NCI-H2227 (cell line): ENCODE results near the gene KLK4.

ENCODE experiments used
- DNase-seq: peaks from one replicate; lab custom pipeline; 2025; ENCODE audit not compliant: unreplicated experiment; lab: John Stamatoyannopoulos, UW

Gene KLK4

DNA sequence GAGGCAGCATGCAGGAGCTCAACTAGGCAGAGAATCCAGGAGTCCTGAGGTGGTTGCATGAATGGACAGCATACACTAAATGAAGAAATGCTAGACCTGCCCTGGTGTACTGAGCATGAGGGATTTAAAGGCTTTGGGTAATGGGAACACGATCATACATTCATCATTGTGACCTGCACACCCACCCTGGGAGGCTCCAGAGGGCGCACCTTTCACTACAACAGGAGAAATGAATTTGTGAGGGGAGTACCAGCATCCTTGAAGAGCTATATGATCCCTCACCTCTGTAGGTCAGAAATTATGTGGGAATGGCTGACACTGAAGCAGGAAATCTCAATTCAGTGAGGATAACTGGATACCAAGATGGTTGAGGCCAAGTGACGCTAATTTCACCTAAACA, 29.0 kb downstream of the KLK4 start:
- DNase-seq = no peak

DNA sequence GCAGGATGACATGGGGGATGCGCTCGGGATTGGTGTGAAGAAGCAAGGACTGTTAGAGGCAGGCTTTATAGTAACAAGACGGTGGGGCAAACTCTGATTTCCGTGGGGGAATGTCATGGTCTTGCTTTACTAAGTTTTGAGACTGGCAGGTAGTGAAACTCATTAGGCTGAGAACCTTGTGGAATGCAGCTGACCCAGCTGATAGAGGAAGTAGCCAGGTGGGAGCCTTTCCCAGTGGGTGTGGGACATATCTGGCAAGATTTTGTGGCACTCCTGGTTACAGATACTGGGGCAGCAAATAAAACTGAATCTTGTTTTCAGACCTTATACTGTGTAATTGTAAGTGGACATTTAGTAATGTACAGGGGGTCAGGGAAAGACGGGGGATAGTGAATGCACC, 31.0 kb downstream of the KLK4 start:
- no peak for DNase-seq

DNA sequence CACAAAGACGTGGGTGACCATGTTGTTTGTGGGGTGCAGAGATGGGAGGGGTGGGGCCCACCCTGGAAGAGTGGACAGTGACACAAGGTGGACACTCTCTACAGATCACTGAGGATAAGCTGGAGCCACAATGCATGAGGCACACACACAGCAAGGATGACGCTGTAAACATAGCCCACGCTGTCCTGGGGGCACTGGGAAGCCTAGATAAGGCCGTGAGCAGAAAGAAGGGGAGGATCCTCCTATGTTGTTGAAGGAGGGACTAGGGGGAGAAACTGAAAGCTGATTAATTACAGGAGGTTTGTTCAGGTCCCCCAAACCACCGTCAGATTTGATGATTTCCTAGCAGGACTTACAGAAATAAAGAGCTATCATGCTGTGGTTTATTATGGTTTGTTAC, 32.3 kb downstream of the KLK4 start:
- DNase-seq = no peak

DNA sequence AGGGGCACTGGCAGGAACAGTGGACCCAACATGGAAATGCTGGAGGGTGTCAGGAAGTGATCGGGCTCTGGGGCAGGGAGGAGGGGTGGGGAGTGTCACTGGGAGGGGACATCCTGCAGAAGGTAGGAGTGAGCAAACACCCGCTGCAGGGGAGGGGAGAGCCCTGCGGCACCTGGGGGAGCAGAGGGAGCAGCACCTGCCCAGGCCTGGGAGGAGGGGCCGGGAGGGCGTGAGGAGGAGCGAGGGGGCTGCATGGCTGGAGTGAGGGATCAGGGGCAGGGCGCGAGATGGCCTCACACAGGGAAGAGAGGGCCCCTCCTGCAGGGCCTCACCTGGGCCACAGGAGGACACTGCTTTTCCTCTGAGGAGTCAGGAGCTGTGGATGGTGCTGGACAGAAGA, 33.9 kb downstream of the KLK4 start:
- no peak for DNase-seq

DNA sequence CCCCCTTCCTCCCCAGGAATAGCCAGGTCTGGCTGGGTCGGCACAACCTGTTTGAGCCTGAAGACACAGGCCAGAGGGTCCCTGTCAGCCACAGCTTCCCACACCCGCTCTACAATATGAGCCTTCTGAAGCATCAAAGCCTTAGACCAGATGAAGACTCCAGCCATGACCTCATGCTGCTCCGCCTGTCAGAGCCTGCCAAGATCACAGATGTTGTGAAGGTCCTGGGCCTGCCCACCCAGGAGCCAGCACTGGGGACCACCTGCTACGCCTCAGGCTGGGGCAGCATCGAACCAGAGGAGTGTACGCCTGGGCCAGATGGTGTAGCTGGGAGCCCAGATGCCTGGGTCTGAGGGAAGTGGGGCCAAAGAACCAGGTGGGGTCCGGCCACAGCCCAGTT, 34.7 kb downstream of the KLK4 start:
- DNase-seq = no peak

DNA sequence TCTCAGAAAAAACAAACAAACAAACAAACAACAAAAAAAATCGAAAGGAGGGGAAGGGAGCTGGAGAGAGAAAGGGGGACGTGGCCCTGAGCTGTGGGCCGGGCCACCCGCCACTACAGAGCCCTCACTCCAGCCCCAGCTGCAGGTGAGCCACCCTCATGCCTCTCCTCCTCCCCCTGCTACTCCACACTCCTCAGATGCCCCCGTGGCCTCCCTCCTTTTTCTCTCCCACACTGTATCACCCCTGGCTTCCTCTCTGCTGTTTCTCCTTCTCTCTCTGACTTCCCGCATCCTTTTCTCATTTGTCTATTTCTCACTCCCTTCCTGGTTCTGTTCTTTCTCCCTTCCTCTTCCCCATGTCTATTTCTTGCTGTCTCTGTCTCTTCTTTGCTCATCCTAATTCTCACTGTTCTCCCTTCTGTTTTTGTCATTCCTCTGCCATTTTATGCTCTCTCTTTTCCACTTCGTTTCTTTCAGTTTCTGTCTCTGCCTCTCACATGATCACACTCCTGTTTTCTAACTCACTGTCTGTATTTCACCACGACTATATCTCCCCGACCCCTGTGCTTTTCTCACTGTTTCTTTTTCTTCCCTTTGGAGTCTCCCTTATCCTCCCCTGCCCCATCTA, 35.3 kb downstream of the KLK4 start:
- no peak for DNase-seq

DNA sequence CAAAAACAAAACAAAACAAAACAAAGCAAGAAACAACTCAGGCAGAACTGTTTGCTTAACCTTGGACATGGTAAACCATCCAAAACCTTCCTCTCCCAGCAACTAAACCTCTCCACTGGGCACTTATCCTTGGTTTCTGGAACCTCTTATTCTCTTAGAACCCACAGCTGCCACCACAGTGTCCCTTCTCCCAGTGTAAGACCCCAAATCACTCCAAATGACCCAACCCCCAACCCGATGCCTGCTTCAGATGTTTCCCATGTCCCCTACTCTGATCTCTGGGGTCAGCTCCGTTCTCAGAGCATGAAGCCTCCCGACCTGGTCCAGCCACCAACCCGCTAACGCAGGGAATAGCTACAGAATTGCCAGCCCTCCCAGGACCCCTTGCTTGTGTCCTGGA, 37.0 kb downstream of the KLK4 start:
- no peak for DNase-seq

DNA sequence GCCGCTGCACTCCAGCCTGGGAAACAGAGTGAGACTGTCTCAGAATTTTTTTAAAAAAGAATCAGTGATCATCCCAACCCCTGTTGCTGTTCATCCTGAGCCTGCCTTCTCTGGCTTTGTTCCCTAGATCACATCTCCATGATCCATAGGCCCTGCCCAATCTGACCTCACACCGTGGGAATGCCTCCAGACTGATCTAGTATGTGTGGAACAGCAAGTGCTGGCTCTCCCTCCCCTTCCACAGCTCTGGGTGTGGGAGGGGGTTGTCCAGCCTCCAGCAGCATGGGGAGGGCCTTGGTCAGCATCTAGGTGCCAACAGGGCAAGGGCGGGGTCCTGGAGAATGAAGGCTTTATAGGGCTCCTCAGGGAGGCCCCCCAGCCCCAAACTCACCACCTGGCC, 38.1 kb downstream of the KLK4 start, which contains the start of gene KLK2:
Gene KLK2 (plus strand): TSS at position 384 of the 400 bp plus-strand sequence. CDS start 35 bp downstream, outside the sequence.
- no peak for DNase-seq

DNA sequence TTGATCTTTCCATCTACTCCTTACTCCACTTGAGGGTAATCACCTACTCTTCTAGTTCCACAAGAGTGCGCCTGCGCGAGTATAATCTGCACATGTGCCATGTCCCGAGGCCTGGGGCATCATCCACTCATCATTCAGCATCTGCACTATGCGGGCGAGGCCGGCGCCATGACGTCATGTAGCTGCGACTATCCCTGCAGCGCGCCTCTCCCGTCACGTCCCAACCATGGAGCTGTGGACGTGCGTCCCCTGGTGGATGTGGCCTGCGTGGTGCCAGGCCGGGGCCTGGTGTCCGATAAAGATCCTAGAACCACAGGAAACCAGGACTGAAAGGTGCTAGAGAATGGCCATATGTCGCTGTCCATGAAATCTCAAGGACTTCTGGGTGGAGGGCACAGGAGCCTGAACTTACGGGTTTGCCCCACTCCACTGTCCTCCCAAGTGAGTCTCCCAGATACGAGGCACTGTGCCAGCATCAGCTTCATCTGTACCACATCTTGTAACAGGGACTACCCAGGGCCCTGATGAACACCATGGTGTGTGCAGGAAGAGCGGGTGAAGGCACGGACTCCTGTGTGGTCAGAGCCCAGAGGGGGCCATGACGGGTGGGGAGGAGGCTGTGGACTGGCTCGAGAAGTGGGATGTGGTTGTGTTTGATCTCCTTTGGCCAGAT, 40.6 kb downstream of the KLK4 start:
- DNase-seq = no peak

DNA sequence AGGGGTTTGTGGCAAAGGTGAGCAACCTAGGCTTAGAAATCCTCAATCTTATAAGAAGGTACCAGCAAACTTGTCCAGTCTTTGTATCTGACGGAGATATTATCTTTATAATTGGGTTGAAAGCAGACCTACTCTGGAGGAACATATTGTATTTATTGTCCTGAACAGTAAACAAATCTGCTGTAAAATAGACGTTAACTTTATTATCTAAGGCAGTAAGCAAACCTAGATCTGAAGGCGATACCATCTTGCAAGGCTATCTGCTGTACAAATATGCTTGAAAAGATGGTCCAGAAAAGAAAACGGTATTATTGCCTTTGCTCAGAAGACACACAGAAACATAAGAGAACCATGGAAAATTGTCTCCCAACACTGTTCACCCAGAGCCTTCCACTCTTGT, 41.7 kb downstream of the KLK4 start:
- no peak for DNase-seq

DNA sequence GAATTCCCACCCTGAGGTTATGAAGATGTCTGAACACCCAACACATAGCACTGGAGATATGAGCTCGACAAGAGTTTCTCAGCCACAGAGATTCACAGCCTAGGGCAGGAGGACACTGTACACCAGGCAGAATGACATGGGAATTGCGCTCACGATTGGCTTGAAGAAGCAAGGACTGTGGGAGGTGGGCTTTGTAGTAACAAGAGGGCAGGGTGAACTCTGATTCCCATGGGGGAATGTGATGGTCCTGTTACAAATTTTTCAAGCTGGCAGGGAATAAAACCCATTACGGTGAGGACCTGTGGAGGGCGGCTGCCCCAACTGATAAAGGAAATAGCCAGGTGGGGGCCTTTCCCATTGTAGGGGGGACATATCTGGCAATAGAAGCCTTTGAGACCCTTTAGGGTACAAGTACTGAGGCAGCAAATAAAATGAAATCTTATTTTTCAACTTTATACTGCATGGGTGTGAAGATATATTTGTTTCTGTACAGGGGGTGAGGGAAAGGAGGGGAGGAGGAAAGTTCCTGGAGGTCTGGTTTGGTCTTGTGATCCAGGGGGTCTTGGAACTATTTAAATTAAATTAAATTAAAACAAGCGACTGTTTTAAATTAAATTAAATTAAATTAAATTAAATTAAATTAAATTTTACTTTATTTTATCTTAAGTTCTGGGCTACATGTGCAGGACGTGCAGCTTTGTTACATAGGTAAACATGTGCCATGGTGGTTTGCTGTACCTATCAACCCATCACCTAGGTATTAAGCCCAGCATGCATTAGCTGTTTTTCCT, 49.5 kb downstream of the KLK4 start:
- DNase-seq = no peak

DNA sequence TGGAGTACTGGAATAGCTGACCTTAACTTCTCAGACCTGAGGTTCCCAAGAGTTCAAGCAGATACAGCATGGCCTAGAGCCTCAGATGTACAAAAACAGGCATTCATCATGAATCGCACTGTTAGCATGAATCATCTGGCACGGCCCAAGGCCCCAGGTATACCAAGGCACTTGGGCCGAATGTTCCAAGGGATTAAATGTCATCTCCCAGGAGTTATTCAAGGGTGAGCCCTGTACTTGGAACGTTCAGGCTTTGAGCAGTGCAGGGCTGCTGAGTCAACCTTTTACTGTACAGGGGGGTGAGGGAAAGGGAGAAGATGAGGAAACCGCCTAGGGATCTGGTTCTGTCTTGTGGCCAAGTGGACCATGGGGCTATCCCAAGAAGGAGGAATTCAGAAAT, 50.2 kb downstream of the KLK4 start:
- no peak for DNase-seq

DNA sequence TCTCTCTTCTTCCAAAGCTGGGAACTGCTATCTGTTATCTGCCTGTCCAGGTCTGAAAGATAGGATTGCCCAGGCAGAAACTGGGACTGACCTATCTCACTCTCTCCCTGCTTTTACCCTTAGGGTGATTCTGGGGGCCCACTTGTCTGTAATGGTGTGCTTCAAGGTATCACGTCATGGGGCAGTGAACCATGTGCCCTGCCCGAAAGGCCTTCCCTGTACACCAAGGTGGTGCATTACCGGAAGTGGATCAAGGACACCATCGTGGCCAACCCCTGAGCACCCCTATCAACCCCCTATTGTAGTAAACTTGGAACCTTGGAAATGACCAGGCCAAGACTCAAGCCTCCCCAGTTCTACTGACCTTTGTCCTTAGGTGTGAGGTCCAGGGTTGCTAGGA, 51.3 kb downstream of the KLK4 start:
- no peak for DNase-seq

DNA sequence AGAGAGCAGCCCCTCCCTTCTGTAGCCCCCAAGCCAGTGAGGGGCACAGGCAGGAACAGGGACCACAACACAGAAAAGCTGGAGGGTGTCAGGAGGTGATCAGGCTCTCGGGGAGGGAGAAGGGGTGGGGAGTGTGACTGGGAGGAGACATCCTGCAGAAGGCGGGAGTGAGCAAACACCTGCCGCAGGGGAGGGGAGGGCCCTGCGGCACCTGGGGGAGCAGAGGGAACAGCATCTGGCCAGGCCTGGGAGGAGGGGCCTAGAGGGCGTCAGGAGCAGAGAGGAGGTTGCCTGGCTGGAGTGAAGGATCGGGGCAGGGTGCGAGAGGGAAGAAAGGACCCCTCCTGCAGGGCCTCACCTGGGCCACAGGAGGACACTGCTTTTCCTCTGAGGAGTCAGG, 52.3 kb downstream of the KLK4 start:
- DNase-seq = no peak

DNA sequence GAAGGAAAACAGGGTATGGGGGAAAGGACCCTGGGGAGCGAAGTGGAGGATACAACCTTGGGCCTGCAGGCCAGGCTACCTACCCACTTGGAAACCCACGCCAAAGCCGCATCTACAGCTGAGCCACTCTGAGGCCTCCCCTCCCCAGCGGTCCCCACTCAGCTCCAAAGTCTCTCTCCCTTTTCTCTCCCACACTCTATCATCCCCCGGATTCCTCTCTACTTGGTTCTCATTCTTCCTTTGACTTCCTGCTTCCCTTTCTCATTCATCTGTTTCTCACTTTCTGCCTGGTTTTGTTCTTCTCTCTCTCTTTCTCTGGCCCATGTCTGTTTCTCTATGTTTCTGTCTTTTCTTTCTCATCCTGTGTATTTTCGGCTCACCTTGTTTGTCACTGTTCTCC, 53.8 kb downstream of the KLK4 start:
- no peak for DNase-seq
